ENCODE data around the gene HABP4.

Gene HABP4

DNA sequence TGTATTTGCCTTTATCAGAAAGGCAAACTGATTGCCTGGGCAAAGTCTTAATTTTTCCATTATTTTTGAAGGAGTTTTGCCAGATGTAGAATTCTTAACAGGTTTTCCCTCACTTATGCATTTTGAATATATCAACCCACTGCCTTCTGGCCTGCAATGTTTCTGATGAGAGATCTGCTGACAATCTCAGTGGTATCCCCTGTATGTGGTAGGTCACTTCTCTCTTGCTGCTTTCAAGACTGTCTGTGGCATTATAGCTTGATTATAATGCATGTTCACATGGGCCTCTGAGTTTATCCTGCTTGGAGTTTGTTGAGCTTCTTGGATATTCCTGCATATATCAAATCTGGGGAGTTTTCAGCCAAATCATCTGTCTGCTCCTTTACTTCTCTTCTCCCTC is 82.2 kb downstream of the HABP4 start:
- no peak for DNase-seq (ENCODE audit: low read depth)
- TF ChIP-seq, protein P1, sequence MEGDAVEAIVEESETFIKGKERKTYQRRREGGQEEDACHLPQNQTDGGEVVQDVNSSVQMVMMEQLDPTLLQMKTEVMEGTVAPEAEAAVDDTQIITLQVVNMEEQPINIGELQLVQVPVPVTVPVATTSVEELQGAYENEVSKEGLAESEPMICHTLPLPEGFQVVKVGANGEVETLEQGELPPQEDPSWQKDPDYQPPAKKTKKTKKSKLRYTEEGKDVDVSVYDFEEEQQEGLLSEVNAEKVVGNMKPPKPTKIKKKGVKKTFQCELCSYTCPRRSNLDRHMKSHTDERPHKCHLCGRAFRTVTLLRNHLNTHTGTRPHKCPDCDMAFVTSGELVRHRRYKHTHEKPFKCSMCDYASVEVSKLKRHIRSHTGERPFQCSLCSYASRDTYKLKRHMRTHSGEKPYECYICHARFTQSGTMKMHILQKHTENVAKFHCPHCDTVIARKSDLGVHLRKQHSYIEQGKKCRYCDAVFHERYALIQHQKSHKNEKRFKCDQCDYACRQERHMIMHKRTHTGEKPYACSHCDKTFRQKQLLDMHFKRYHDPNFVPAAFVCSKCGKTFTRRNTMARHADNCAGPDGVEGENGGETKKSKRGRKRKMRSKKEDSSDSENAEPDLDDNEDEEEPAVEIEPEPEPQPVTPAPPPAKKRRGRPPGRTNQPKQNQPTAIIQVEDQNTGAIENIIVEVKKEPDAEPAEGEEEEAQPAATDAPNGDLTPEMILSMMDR (IDR thresholded peaks at IDR 0.05; ENCODE audit: insufficient read depth, low read depth, low read length, missing control alignments) = no peak
- no peak overlapping the region for H3K4me3 ChIP-seq (ENCODE audit: low read length)

DNA sequence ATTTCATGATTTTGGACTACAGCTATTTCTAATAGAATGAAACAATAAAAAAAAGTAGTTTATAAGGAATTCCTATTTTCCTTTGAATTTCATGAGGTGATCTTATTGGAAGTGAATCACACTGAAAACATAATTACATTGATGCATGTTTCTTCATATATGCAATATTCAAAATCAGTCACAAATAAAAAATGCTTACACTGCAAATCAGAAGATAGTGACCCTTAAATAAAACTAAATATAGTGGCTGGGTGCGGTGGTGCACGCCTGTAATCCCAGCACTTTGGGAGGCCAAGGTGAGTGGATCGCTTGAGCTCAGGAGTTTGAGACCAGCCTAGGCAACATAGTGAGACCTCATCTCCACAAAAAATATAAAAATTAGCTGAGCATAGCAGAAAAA is 90.1 kb downstream of the HABP4 start:
- TF ChIP-seq, protein P1 (IDR thresholded peaks at IDR 0.05; ENCODE audit: insufficient read depth, low read depth, low read length, missing control alignments) = no peak
- no peak for DNase-seq (ENCODE audit: low read depth)
- H3K4me3 ChIP-seq (ENCODE audit: low read length) = no peak overlapping the region
